ENCODE results near the gene ENTREP3. TPM values are rescaled to one million over a fixed set of nuclear protein-coding genes. Genes with fewer than 3 reads are reported as not detected.

ENTREP3 gene
- total RNA-seq, 1 donor from 2014 or later: 58.4 TPM

DNA sequence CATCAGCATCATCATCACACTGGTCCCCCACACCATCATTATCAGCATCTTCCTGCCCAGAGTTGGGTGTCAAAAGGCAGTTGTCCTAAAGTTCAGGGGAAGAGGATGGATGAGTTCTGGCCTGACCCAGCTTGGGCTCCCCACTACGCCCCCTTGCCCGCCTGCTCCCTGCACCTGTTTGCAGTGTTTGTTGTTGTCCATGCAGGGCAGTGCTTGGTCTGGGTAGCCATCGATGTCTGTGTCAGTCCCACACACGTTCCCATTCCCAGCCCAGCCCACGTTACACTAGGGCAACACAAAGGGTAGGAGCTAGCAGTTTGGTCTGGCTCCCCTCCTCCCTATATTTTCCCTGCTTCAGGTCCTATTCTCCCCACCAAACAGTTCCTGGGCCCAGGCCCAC is 54.4 kb downstream of the ENTREP3 start:
- H3K9me3 Mint-ChIP-seq (ENCODE audit: low read depth): no peaks in the 10 kb centered on the region
- peaks cover 3% of the 10 kb centered on the region for H3K4me1 Mint-ChIP-seq (ENCODE audit: low read depth)
- peaks cover 15% of the 10 kb centered on the region for H3K36me3 Mint-ChIP-seq (ENCODE audit: insufficient read depth)
- H3K27me3 Mint-ChIP-seq: no peaks in the 10 kb centered on the region
- TF ChIP-seq, protein P1, sequence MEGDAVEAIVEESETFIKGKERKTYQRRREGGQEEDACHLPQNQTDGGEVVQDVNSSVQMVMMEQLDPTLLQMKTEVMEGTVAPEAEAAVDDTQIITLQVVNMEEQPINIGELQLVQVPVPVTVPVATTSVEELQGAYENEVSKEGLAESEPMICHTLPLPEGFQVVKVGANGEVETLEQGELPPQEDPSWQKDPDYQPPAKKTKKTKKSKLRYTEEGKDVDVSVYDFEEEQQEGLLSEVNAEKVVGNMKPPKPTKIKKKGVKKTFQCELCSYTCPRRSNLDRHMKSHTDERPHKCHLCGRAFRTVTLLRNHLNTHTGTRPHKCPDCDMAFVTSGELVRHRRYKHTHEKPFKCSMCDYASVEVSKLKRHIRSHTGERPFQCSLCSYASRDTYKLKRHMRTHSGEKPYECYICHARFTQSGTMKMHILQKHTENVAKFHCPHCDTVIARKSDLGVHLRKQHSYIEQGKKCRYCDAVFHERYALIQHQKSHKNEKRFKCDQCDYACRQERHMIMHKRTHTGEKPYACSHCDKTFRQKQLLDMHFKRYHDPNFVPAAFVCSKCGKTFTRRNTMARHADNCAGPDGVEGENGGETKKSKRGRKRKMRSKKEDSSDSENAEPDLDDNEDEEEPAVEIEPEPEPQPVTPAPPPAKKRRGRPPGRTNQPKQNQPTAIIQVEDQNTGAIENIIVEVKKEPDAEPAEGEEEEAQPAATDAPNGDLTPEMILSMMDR (IDR thresholded peaks at IDR 0.05; ENCODE audit: unreplicated experiment): no peak
- no peak for DNase-seq (ENCODE audit: low spot score, unreplicated experiment)
- H3K27ac Mint-ChIP-seq: no peak overlapping the region
- no peak overlapping the region for H3K4me3 Mint-ChIP-seq (ENCODE audit: low read depth)

DNA sequence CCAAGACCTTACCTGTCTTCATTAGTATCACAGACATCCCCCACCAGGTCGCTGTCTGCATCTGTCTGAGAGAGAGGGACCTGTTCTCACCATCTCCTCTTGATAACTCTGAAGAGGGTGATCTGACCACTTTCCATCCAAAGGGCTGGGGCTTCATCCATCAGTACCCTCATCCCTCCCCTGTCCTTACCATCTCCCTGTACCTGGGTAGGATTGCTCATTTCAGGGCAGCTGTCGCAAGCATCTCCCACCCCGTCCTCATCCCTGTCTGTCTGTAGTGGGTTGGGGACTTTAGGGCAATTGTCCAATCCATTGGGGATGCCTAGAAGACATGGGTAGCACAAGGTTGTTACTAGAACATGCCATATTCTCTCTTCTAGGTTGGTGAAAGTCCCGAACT is 55.5 kb downstream of the ENTREP3 start:
- Mint-ChIP-seq H3K9me3 (ENCODE audit: low read depth) (no peaks in the 10 kb centered on the region), H3K27ac (no peak overlapping the region)

DNA sequence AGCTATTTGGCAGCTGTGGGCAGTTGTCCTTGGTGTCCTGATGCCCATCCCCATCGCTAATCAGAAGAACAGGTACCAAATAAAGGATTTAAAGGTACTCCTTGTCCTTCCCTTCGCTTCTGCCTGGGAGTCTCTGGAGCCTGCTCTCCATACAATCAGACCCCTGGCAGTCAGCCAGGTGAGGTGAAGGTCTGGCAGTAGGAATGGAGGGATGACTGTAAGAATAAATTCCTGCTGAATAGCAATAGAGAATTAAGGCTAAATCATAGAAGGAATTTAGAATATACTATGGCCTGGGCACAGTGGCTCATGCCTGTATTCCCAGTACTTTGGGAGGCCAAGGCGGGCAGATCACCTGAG is 56.8 kb downstream of the ENTREP3 start:
- H3K9me3 Mint-ChIP-seq (ENCODE audit: low read depth): no peaks in the 10 kb centered on the region
- DNase-seq (ENCODE audit: low spot score, unreplicated experiment): no peak
- H3K27ac Mint-ChIP-seq: no peak overlapping the region
- TF ChIP-seq, protein P1 (IDR thresholded peaks at IDR 0.05; ENCODE audit: unreplicated experiment): no peak
- no peaks in the 10 kb centered on the region for H3K27me3 Mint-ChIP-seq
- peaks cover 18% of the 10 kb centered on the region for H3K4me1 Mint-ChIP-seq (ENCODE audit: low read depth)
- no peak overlapping the region for H3K4me3 Mint-ChIP-seq (ENCODE audit: low read depth)
- H3K36me3 Mint-ChIP-seq (ENCODE audit: insufficient read depth): peaks cover 15% of the 10 kb centered on the region

More for the DNA sequence above, 55.5 kb downstream of the ENTREP3 start:
- Mint-ChIP-seq H3K36me3 (ENCODE audit: insufficient read depth) (peaks cover 15% of the 10 kb centered on the region), H3K27me3 (no peaks in the 10 kb centered on the region), H3K4me1 (ENCODE audit: low read depth) (peaks cover 9% of the 10 kb centered on the region), H3K4me3 (ENCODE audit: low read depth) (no peak overlapping the region)
- DNase-seq (ENCODE audit: low spot score, unreplicated experiment): no peak
- TF ChIP-seq, protein P1 (IDR thresholded peaks at IDR 0.05; ENCODE audit: unreplicated experiment): no peak

DNA sequence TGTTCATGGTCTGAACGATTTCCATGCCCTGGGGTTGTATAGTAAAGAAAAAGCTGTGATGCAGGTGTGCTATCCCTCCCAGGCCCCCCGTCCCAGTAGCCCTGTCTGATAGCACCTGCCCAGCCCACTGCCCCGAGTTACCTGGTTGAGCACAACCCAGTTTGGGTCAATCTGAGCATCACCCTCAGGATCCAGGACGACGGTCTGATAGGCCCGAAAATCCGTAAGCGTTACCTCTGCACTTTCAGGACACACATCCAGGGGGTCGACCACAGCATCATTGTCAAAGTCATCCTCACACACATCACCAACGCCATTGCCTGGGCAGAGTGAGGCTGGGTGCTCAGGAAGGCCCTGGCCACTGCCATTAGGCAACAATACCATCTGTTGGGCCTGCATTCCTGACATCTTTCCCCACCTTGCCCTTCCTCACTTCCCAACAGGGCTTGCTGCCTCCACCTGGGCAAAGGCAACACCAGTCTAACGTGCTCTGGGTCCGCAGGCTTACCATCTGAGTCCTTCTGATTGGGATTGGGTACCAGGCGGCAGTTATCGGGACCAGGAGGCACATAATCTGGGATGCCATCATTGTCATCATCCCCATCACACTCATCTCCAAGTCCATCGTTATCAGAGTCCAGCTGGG is 57.3 kb downstream of the ENTREP3 start:
- Mint-ChIP-seq H3K4me1 (ENCODE audit: low read depth) (peaks cover 20% of the 10 kb centered on the region), H3K27me3 (no peaks in the 10 kb centered on the region), H3K27ac (peak overlapping the region; percentile 25), H3K36me3 (ENCODE audit: insufficient read depth) (peaks cover 13% of the 10 kb centered on the region), H3K9me3 (ENCODE audit: low read depth) (no peaks in the 10 kb centered on the region), H3K4me3 (ENCODE audit: low read depth) (no peak overlapping the region)
- DNase-seq (ENCODE audit: low spot score, unreplicated experiment): no peak
- TF ChIP-seq, protein P1 (IDR thresholded peaks at IDR 0.05; ENCODE audit: unreplicated experiment): no peak

Other genes starting within 250 kb of the ENTREP3 start
- 2.2 TPM in 2 replicates for gene DCST2, start 221.7 kb downstream of the ENTREP3 start, total RNA-seq
- gene DCST1, start 221.7 kb downstream of the ENTREP3 start, total RNA-seq: not detected in 2 replicates
- gene ADAM15, start 204.2 kb downstream of the ENTREP3 start, total RNA-seq: 20.9 and 22.1 TPM in 2 replicates
- gene EFNA4, start 191.7 kb downstream of the ENTREP3 start, total RNA-seq: 45.5 and 46.8 TPM in 2 replicates
- 9.0 and 10.5 TPM in 2 replicates for gene EFNA3, start 176.6 kb downstream of the ENTREP3 start, total RNA-seq
- 22.1 and 22.2 TPM in 2 replicates for gene EFNA1, start 127.6 kb downstream of the ENTREP3 start, total RNA-seq
- gene SLC50A1, start 119.6 kb downstream of the ENTREP3 start, total RNA-seq: 33.3 and 35.5 TPM in 2 replicates
- 45.6 and 49.3 TPM in 2 replicates for gene DPM3, start 115.0 kb downstream of the ENTREP3 start, total RNA-seq
- gene KRTCAP2, start 82.2 kb downstream of the ENTREP3 start, total RNA-seq: 146 and 149 TPM in 2 replicates
- 21.1 and 25.7 TPM in 2 replicates for gene TRIM46, start 81.6 kb downstream of the ENTREP3 start, total RNA-seq
- 46.0 and 52.2 TPM in 2 replicates for gene THBS3, start 47.6 kb downstream of the ENTREP3 start, total RNA-seq
- 38.1 and 38.7 TPM in 2 replicates for gene MTX1, start 46.8 kb downstream of the ENTREP3 start, total RNA-seq
- gene SCAMP3, start 6.9 kb upstream of the ENTREP3 start, total RNA-seq: 53.1 and 57.1 TPM in 2 replicates
- 102 and 106 TPM in 2 replicates for gene CLK2, start 18.0 kb upstream of the ENTREP3 start, total RNA-seq
- gene HCN3, start 22.0 kb upstream of the ENTREP3 start, total RNA-seq: 13.6 and 15.6 TPM in 2 replicates
- gene PKLR, start 46.0 kb upstream of the ENTREP3 start, total RNA-seq: 0.16 and 0.57 TPM in 2 replicates
- gene FDPS, start 53.4 kb upstream of the ENTREP3 start, total RNA-seq: 232 and 261 TPM in 2 replicates
- gene RUSC1, start 65.4 kb upstream of the ENTREP3 start, total RNA-seq: 37.3 and 37.4 TPM in 2 replicates